Stimulated activated CD4-positive, alpha-beta T cell treated with anti-CD3 and anti-CD28 coated beads, Interleukin-1b, Interleukin-23, amount 100 ng/mL, for 48 hours (primary cell): Measurements from ENCODE around the gene PAPPA2.

Source experiments
- DNase-seq: peaks from one replicate; pipeline ENCODE4 v3.0.0-alpha.2; 2020

The PAPPA2 gene

GRCh38 chr1:176773038-176773437 is 310.1 kb downstream of the PAPPA2 start:
- DNase-seq, result no peak

GRCh38 chr1:176774224-176774623 is 311.2 kb downstream of the PAPPA2 start:
- DNase-seq, result no peak

- DNase-seq, result no peak
These were observed 312.4 kb downstream of the PAPPA2 start for GRCh38 chr1:176775378-176775777.

GRCh38 chr1:176775996-176776395 is 313.0 kb downstream of the PAPPA2 start:
- DNase-seq, result no peak

GRCh38 chr1:176778056-176778455 is 315.1 kb downstream of the PAPPA2 start:
- no peak for DNase-seq

GRCh38 chr1:176779992-176780328 is 317.0 kb downstream of the PAPPA2 start:
- DNase-seq, result no peak

GRCh38 chr1:176783309-176783708 is 320.3 kb downstream of the PAPPA2 start:
- no peak for DNase-seq

- DNase-seq, result no peak
These were observed 322.1 kb downstream of the PAPPA2 start for GRCh38 chr1:176785056-176785455.

- no peak for DNase-seq
These were observed 322.8 kb downstream of the PAPPA2 start for GRCh38 chr1:176785791-176786190.

GRCh38 chr1:176786274-176786673 is 323.3 kb downstream of the PAPPA2 start:
- no peak for DNase-seq

GRCh38 chr1:176789571-176790090 is 326.7 kb downstream of the PAPPA2 start:
- DNase-seq, result no peak

- no peak for DNase-seq
These were observed 327.8 kb downstream of the PAPPA2 start for GRCh38 chr1:176790786-176791185.

- no peak for DNase-seq
These were observed 328.9 kb downstream of the PAPPA2 start for GRCh38 chr1:176791906-176792305.

GRCh38 chr1:176794897-176795508 is 332.0 kb downstream of the PAPPA2 start:
- no peak for DNase-seq

GRCh38 chr1:176795929-176796328 is 333.0 kb downstream of the PAPPA2 start:
- no peak for DNase-seq

- no peak for DNase-seq
These were observed 333.6 kb downstream of the PAPPA2 start for GRCh38 chr1:176796583-176796982.

GRCh38 chr1:176799327-176799726 is 336.4 kb downstream of the PAPPA2 start:
- no peak for DNase-seq

- DNase-seq, result no peak
These were observed 338.1 kb downstream of the PAPPA2 start for GRCh38 chr1:176800978-176801513.

GRCh38 chr1:176801514-176802020 is 338.6 kb downstream of the PAPPA2 start:
- DNase-seq, result no peak

- no peak for DNase-seq
These were observed 339.3 kb downstream of the PAPPA2 start for GRCh38 chr1:176802316-176802715.

- DNase-seq, result no peak
These were observed 340.1 kb downstream of the PAPPA2 start for GRCh38 chr1:176803042-176803441.

GRCh38 chr1:176803596-176803995 is 340.6 kb downstream of the PAPPA2 start:
- DNase-seq, result no peak

GRCh38 chr1:176809292-176809691 is 346.3 kb downstream of the PAPPA2 start:
- no peak for DNase-seq

- DNase-seq, result no peak
These were observed 348.7 kb downstream of the PAPPA2 start for GRCh38 chr1:176811511-176812288.
